Keratinocyte (primary cell): ENCODE data around the gene PCBD2. TPM values are rescaled to one million over a fixed set of nuclear protein-coding genes. Genes with fewer than 3 reads are reported as not detected.
A peak's percentile ranks its signal among the peaks of the same experiment; 100 is the strongest.
"Not testable (repeated sequence)": the region's sequence is repeated elsewhere in the genome, so short reads cannot be mapped to it uniquely, and the experiment has no call there.

Source experiments
- DNase-seq: peaks from one replicate; pipeline ENCODE4 v3.0.0-alpha.2; 2011; ENCODE audit warnings: low read depth, missing footprints, low spot score
- FAIRE-seq: peaks from 2 replicates; lab custom pipeline; 2011; peaks lifted over from hg19 to GRCh38; lab: Jason Lieb, UNC
- H2AFZ ChIP-seq: 2 replicates; pipeline ENCODE4 v1.6.0; 2012; ENCODE audit warnings: low read length, control low read depth, inconsistent platforms; ENCODE audit not compliant: control insufficient read depth
- H3K27ac ChIP-seq: 2 replicates; pipeline ENCODE4 v1.5.1; 2011; ENCODE audit warnings: low read length; ENCODE audit not compliant: control insufficient read depth, insufficient read depth
- H3K27me3 ChIP-seq: 3 replicates; pipeline ENCODE4 v1.6.0; 2011; ENCODE audit warnings: low read length; ENCODE audit not compliant: control insufficient read depth, insufficient read depth; ENCODE audit errors: extremely low read depth
- H3K36me3 ChIP-seq, 2 experiments: 2 replicates in 1 of 2; 3 replicates in 1 of 2; pipeline ENCODE4 v1.5.1; 2011; ENCODE audit warnings: low read length in 2 of 2, mild to moderate bottlenecking in 1 of 2; ENCODE audit not compliant: control insufficient read depth in 2 of 2, insufficient read depth in 2 of 2; ENCODE audit errors: extremely low read depth in 1 of 2
- H3K4me1 ChIP-seq: 3 replicates; pipeline ENCODE4 v1.5.1; 2011; ENCODE audit warnings: low read length; ENCODE audit not compliant: control insufficient read depth, insufficient read depth; ENCODE audit errors: extremely low read depth
- H3K4me2 ChIP-seq: 3 replicates; pipeline ENCODE4 v1.6.0; 2011; ENCODE audit warnings: low read depth, low read length; ENCODE audit not compliant: control insufficient read depth, insufficient read depth; ENCODE audit errors: extremely low read depth
- H3K4me3 ChIP-seq, 3 experiments: fragments of 200-600 bp in 1 of 3; sonication (generic) in 1 of 3; 2 replicates in 2 of 3; 3 replicates in 1 of 3; pipeline ENCODE4 v1.5.1; 2011 to 2016; ENCODE audit warnings: low read length in 3 of 3, mild to moderate bottlenecking in 3 of 3, control low read depth in 2 of 3, inconsistent platforms in 1 of 3, low read depth in 1 of 3, mixed read lengths in 1 of 3, mixed run types in 1 of 3, moderate library complexity in 1 of 3; ENCODE audit not compliant: control insufficient read depth in 2 of 3, insufficient read depth in 2 of 3; ENCODE audit errors: extremely low read depth in 1 of 3
- H3K79me2 ChIP-seq: 2 replicates; pipeline ENCODE4 v1.6.0; 2012; ENCODE audit warnings: low read length; ENCODE audit not compliant: control insufficient read depth, insufficient read depth
- H3K9ac ChIP-seq: 3 replicates; pipeline ENCODE4 v1.6.0; 2011; ENCODE audit warnings: low read length; ENCODE audit not compliant: control insufficient read depth, insufficient read depth; ENCODE audit errors: extremely low read depth
- H3K9me1 ChIP-seq: 3 replicates; pipeline ENCODE4 v1.6.0; 2011; ENCODE audit warnings: low read length; ENCODE audit not compliant: control insufficient read depth, insufficient read depth; ENCODE audit errors: extremely low read depth
- H3K9me3 ChIP-seq: 2 replicates; pipeline ENCODE4 v1.5.1; 2012; ENCODE audit warnings: low read depth, low read length; ENCODE audit not compliant: control insufficient read depth
- H4K20me1 ChIP-seq: 3 replicates; pipeline ENCODE4 v1.6.0; 2011; ENCODE audit warnings: low read length; ENCODE audit not compliant: control insufficient read depth, insufficient read depth; ENCODE audit errors: extremely low read depth
- EZH2 ChIP-seq: IDR thresholded peaks from one replicate; pipeline ENCODE4 v1.6.1; 2012; ENCODE audit warnings: inconsistent platforms, mild to moderate bottlenecking, low read length, moderate library complexity
- dilution Hi-C: fragments of 300-500 bp; cut with MboI; formaldehyde crosslinking; loops from one replicate; pipeline ENCODE4 v1.7.0; 2020; ENCODE audit warnings: low sequenced_read_pairs; ENCODE audit not compliant: extremely low pct_ligation_motif_present
- polyA minus RNA-seq, 3 experiments: library from RNA; depleted of rRNA, polyadenylated mRNA; stranded (reverse); fragments of >200 nt; gene quantifications; 1 replicate in 1 of 3; 2 replicates in 1 of 3; 3 replicates in 1 of 3; pipeline ENCODE4 v1.2.3, GENCODE V29; 2011
- polyA plus RNA-seq, 5 experiments: library from polyadenylated mRNA; depleted of rRNA in 3 of 5; stranded (reverse) in 3 of 5; stranded (forward) in 1 of 5; unstranded in 1 of 5; fragments of >200 nt; gene quantifications; 1 replicate in 1 of 5; 2 replicates in 3 of 5; 3 replicates in 1 of 5; pipeline versions ENCODE4 v1.2.1 to v1.2.3, GENCODE V29; 2011 to 2012; ENCODE audit warnings: missing spikeins in 2 of 5, low read depth in 1 of 5, low replicate concordance in 1 of 5
- TF ChIP-seq, protein P1 (sequence below), 3 experiments: IDR thresholded peaks in 1 of 3; conservative IDR thresholded peaks in 1 of 3; optimal IDR thresholded peaks in 1 of 3; 2 replicates in 2 of 3; 3 replicates in 1 of 3; pipeline versions ENCODE3 to v1.5.1; 2011; ENCODE audit warnings: low read length in 3 of 3, mild to moderate bottlenecking in 3 of 3, moderate library complexity in 2 of 3, control low read depth in 1 of 3, inconsistent platforms in 1 of 3; ENCODE audit not compliant: insufficient read depth in 2 of 3; ENCODE audit errors: extremely low read depth in 1 of 3

PCBD2 gene
- 3.8 to 6.2 TPM (median 4.4 TPM) in 3 replicates for polyA plus RNA-seq
- polyA plus RNA-seq (2011; ENCODE audit: low read depth) = 3.7 TPM
- 3.3 and 4.1 TPM in 2 replicates for polyA plus RNA-seq (2011; cell fraction: cytosol; rRNA removed)
- 5.8 and 6.1 TPM in 2 replicates for polyA plus RNA-seq (2011; cell fraction: nucleus; rRNA removed)
- polyA plus RNA-seq (2012; ENCODE audit: low replicate concordance) = 3.5 and 3.8 TPM in 2 replicates
- polyA minus RNA-seq = 2.4 to 4.6 TPM (median 3.2 TPM) in 3 replicates
- polyA minus RNA-seq (2011; cell fraction: cytosol; rRNA and poly(A)+ RNA removed) = 2.1 TPM
- polyA minus RNA-seq (2011; cell fraction: nucleus; rRNA and poly(A)+ RNA removed) = 2.3 and 4.8 TPM in 2 replicates

DNA sequence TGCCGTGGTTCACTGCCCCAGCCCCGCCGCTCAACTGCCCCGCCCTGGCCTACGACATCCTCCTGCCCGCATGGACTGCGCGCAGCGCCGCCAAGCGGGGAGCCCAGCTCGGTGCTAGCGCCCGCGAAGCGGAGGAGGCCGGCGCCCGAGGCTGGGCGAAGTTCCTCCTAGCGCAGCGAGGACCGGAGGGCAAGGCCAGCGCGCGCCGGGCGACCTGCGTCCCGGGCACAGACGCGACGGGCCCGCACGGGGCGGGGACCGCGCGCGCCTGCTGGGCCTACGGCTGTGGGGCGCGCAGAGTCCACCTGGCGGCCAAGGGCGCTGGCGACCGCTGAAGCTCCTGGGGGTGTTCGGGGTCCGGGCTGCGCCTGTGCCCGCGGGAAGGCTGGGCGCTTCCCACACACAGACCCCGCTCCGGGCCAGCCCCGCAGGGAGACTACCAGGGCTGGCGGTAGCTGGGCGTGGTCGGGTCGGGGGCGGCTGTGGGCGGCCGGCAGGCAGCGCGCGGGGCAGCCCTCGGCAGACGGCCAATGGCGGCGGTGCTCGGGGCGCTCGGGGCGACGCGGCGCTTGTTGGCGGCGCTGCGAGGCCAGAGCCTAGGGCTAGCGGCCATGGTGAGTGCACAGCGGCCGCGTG lies at the start of gene PCBD2:
PCBD2 (plus strand) TSS at position 522 of the 636 bp plus-strand sequence; CDS start at position 531, 9 bp downstream.
- TF ChIP-seq EZH2 = no peak
- TF ChIP-seq, protein P1, sequence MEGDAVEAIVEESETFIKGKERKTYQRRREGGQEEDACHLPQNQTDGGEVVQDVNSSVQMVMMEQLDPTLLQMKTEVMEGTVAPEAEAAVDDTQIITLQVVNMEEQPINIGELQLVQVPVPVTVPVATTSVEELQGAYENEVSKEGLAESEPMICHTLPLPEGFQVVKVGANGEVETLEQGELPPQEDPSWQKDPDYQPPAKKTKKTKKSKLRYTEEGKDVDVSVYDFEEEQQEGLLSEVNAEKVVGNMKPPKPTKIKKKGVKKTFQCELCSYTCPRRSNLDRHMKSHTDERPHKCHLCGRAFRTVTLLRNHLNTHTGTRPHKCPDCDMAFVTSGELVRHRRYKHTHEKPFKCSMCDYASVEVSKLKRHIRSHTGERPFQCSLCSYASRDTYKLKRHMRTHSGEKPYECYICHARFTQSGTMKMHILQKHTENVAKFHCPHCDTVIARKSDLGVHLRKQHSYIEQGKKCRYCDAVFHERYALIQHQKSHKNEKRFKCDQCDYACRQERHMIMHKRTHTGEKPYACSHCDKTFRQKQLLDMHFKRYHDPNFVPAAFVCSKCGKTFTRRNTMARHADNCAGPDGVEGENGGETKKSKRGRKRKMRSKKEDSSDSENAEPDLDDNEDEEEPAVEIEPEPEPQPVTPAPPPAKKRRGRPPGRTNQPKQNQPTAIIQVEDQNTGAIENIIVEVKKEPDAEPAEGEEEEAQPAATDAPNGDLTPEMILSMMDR (optimal IDR thresholded peaks at IDR 0.05 in 1 of 3, IDR thresholded peaks at IDR 0.05 in 1 of 3, conservative IDR thresholded peaks at IDR 0.05 in 1 of 3; ENCODE audit: extremely low read depth in 1 of 3, insufficient read depth in 2 of 3, low read length in 3 of 3) = peak; percentile 63 to 92 (median 88)
- Histone ChIP-seq H3K27ac (peak within 1 kb of the TSS; percentile 93), H3K9ac (peak within 1 kb of the TSS; percentile 89), H3K9me3 (no peaks in the 10 kb centered on the region), H3K9me1 (no peaks in the 10 kb centered on the region), H3K27me3 (no peaks in the 10 kb centered on the region), H3K79me2 (no peaks in the 10 kb centered on the region), H3K36me3 (peaks cover 0 to 6% of the 10 kb centered on the region in 2 experiments), H3K4me3 (peak within 1 kb of the TSS; percentile 68 to 89 (median 78)), H3K4me2 (peak within 1 kb of the TSS; percentile 80), H2AFZ (peak within 1 kb of the TSS; percentile 93), H3K4me1 (peaks cover 4% of the 10 kb centered on the region), H4K20me1 (no peaks in the 10 kb centered on the region)
- DNase-seq = peak; percentile 49
- dilution Hi-C loops = no loop called here
- no peak for FAIRE-seq

DNA sequence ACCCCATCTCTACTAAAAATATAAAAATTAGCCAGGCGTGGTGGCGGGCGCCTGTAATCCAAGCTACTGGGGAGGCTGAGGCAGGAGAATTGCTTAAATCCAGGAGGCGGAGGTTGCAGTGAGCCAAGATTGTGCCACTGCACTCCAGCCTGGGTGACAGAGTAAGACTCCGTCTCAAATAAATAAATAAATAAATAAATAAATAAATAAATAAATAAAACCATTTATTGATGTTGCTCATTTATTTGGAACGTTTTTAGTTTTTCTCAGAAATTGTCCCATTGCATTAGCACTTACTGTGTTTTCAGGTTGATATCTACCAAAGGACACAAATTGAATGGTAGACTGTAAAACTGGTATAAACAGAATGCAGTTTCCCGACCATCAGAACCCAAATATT lies 48.5 kb upstream of the PCBD2 start:
- H2AFZ ChIP-seq, H3K4me3 ChIP-seq, H3K27ac ChIP-seq, H3K9ac ChIP-seq, DNase-seq, H4K20me1 ChIP-seq, H3K4me2 ChIP-seq, FAIRE-seq, dilution Hi-C loops, H3K27me3 ChIP-seq, H3K9me1 ChIP-seq, H3K9me3 ChIP-seq, H3K4me1 ChIP-seq: not testable (repeated sequence)
- peaks cover 15 to 19% of the 10 kb centered on the region in 2 experiments for H3K36me3 ChIP-seq
- peaks cover 23% of the 10 kb centered on the region for H3K79me2 ChIP-seq
